Measurements from ENCODE around the gene ZC3H13.

DNA sequence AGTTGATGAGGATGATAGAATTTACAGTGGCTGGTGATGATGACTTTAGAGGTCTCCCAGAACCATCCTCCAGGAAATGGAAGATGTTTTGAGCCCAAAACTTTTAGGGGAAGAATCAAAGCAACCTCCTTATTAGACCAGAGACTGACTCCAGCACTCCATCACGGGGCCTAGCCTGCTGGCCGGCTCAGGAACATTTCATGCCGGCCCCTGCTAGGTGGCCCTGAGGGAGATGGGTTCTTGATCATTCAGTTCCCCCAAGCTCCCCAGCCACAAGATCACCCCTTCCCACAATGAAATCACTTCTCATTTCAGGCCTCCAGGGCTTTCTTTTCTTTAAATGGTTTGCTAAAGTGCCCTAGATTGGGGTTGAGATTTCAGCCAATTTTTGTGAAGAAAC lies 121.3 kb downstream of the ZC3H13 start:
- TF ChIP-seq EP300 (IDR thresholded peaks at IDR 0.05) (no peak), POLR2A (IDR thresholded peaks at IDR 0.05) (no peak), POLR2AphosphoS5 (IDR thresholded peaks at IDR 0.05) (no peak)
- TF ChIP-seq, protein P1, sequence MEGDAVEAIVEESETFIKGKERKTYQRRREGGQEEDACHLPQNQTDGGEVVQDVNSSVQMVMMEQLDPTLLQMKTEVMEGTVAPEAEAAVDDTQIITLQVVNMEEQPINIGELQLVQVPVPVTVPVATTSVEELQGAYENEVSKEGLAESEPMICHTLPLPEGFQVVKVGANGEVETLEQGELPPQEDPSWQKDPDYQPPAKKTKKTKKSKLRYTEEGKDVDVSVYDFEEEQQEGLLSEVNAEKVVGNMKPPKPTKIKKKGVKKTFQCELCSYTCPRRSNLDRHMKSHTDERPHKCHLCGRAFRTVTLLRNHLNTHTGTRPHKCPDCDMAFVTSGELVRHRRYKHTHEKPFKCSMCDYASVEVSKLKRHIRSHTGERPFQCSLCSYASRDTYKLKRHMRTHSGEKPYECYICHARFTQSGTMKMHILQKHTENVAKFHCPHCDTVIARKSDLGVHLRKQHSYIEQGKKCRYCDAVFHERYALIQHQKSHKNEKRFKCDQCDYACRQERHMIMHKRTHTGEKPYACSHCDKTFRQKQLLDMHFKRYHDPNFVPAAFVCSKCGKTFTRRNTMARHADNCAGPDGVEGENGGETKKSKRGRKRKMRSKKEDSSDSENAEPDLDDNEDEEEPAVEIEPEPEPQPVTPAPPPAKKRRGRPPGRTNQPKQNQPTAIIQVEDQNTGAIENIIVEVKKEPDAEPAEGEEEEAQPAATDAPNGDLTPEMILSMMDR (IDR thresholded peaks at IDR 0.05): no peak
